Measurements from ENCODE around the gene RAB9A.
A peak's percentile ranks its signal among the peaks of the same experiment; 100 is the strongest.
"Not testable (repeated sequence)": the region's sequence is repeated elsewhere in the genome, so short reads cannot be mapped to it uniquely, and the experiment has no call there.

Gene RAB9A

GRCh38 chrX:13670197-13670596 lies 18.7 kb upstream of the RAB9A start:
- DNase-seq: no peak

DNA sequence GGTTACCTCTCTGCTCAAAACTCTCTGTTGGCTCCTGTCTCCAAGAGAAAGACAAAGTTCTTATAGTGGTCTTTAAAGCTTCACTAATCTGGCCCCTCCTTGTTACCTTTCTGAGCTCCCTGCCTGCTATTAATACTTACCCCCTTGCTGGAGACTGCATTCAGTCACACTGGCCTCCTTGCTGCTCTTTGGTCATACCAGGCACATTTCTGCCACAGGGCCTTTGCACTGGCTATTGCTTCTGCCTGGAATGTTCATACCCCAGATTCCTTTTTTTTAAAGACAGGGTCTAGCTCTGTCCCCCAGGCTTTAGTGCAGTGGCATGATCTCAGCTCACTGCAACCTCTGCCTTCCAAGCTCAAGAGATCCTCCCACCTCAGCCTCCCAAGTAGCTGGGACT lies 15.9 kb upstream of the RAB9A start:
- DNase-seq: no peak

DNA sequence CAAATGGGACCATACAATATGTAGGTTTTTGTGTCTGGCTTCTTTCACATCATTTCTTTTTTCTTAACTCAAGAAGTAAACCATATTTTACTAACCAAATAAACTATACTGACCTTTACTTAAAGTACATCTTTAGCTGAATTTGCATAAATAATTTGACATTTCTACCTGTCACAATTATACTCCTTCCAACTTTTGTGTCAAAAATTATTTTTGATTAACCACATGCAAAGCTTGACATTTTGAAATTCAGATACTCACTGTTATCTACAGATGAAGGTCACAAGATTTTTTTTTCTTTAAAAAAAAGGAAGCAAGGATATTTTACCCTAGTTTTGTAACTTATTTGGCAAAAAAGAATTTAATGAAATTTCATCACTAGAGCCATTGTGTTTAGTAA lies 12.0 kb upstream of the RAB9A start:
- no peak for DNase-seq

- DNase-seq: not testable (repeated sequence)
These were observed 9.2 kb upstream of the RAB9A start for GRCh38 chrX:13679700-13680099.

GRCh38 chrX:13681595-13681994 lies 7.3 kb upstream of the RAB9A start:
- no peak for DNase-seq

GRCh38 chrX:13684361-13684760 lies 4.6 kb upstream of the RAB9A start:
- DNase-seq: no peak

DNA sequence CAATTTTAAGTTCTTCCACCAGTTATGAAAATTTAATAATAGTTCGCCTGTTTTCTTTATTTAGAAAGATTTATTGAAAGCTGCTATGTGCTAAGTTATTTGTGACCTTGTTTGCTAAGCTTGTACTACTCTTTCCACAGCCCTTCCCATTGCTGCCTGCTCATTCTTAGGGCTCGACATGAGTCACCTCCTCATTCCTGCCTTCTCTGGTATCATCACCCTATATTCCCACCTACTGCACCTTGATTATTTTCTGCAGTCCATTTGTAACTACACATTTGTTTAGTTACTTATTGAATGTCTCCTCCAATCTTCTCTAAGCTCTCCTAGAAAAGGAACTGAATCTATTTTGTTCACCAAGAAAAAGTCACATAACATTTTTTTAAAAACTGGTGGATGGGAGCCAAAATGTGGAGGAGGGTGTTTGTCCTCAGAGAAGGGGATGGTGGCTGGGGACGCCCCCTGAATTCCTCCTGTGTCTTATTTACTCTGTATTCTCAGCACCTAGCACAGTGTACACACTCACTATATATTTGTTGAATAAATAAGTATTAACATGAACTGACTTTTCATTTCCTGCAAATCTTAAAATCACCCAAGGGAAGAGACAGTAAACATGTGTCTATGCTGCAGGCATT lies 3.7 kb upstream of the RAB9A start:
- DNase-seq: peak; percentile 40

GRCh38 chrX:13687203-13687602 lies 1.7 kb upstream of the RAB9A start:
- no peak for DNase-seq

DNA sequence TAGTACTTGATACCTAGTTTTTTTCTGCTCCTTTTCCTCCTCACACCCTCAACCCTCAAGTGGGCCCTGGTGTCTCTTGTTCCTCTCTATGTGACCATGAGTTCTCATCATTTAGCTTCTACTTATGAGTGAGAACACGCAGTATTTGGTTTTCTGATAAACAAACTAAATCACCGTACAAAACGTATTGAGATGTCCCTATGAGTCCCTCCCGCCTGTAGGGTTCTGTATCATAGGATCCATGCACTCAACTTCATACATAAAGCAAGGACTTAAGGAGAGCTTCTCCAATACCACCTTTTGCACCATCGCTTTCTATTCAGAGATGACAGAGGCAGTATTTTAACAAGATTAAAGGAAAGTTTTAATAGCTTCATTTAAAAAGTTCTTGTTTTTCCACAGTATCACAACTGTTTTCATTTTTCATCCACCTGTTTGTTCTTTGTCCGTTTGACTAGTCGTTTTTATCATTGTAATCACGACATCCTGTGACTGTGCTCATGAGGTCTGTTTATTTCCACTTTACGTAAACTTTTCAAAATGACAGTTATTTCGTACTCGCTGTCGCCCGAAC lies 457 bp upstream of the RAB9A start:
- no peak for DNase-seq

DNA sequence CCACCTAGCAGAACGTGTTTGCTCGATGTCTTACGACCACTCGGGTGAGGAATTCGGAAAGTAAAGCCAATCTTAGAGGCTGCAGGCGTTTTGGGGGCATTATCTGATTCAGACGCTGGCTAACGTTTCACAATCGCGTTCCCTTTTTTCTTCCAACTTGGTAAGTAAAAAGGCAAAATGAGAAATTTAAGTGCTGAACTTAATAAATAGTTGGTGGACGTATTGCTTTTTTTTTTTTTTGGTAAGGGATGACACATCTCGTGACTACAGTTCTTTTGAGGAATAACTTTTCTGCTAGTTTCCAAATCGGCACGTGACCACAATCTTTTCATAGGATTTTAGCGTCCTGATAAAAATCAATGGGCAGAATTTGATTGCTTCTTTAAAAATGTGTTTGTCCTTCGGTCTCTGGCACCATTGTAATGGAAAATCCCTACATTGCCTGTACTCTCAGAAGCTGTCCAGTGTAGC lies 848 bp downstream of the RAB9A start:
- DNase-seq: no peak

GRCh38 chrX:13690836-13691235 lies 1.9 kb downstream of the RAB9A start:
- DNase-seq: no peak

GRCh38 chrX:13691841-13692371 lies 3.0 kb downstream of the RAB9A start:
- no peak for DNase-seq

- no peak for DNase-seq
These were observed 3.9 kb downstream of the RAB9A start for GRCh38 chrX:13692771-13693231.

GRCh38 chrX:13693341-13693961 lies 4.5 kb downstream of the RAB9A start:
- peak; percentile 48 for DNase-seq

DNA sequence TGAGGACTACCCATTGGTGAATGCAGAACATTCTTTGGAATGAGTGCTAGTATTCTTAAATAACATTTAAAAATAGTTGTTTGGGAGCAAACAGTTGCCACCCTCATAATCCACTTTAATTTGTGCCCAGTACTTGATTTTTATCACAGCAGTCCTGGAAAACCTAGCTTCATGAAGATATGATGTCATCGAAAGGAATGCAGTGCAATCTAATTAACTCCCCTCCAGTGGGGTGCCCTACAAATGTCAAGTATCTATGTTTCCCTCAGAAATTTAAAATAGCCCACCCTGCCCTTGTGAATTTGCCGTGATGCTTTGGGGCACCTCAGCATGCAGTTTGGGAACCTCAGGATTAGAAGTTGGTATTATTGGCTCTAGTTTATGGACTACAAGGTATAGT lies 5.4 kb downstream of the RAB9A start:
- DNase-seq: peak; percentile 6

DNA sequence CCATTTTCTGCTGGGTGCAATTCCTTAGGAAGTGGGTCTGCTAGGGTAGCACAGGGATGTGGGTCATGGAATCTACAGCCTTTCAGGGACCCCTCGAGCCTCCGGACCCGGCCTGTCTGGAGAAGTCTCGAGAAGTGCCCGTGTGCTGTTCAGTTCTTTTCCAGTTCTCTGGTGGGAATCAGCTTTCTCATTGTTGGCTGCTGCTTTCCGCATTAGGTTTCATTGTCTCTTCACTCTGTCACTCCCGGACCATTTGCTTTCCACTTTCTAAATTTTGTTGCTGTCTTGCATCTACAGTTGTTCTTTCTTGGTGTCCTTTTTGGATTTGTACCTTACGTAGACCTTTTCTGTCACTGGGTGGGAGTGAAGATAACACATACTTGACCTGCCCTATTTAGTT lies 6.1 kb downstream of the RAB9A start:
- no peak for DNase-seq

GRCh38 chrX:13695601-13696115 lies 6.7 kb downstream of the RAB9A start:
- DNase-seq: no peak

- no peak for DNase-seq
These were observed 8.5 kb downstream of the RAB9A start for GRCh38 chrX:13697455-13697854.

DNA sequence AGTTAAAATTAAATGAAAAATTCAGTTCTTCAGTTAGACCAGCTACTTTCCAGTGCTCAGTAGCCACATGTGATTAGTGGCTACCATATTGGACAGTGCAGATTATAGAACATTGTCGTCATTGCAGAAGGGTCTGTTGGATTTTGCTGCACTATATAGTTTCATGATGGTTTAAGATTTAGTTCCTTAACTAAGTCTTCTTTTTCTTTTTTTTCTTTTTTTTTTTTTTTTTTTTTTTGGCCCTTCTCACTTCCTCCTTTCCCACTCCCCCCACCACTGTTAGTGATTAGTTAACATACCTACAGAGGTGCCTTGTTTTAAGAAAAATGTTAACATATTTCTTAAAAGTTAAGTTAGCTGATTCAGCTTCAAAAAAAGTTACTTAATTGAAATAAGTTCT lies 9.0 kb downstream of the RAB9A start:
- DNase-seq: no peak

- no peak for DNase-seq
These were observed 9.5 kb downstream of the RAB9A start for GRCh38 chrX:13698432-13698831.

DNA sequence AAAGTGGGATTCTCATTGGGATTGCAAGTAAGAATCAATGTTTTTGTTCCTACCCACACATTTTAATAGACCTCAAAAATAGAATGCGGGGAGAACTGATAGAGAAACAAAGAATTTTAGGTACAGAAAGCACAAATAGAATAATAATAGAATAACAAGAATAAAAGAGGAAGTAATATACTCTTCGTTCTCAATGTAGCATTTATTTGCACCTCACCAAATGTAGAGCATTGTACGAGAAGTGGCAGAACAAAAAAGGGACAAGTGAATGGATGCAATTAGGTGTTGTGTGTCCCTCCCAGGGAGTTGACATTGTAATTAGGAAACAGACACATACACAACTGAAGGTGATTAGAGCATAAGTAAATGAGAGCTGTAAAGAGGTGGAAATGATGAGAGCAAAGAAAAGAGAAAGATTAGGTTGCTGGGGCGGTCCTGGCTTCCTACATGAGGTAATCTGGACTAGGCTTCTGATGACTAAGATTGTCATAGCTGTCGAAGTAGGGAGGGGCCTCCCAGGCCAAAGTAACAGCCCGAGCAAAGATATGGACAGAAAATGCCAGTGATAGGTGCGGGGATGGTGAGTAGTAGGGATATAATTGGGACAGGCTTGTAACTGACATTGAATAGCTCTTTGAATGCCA lies 10.4 kb downstream of the RAB9A start:
- DNase-seq: no peak

GRCh38 chrX:13700380-13700779 lies 11.5 kb downstream of the RAB9A start:
- no peak for DNase-seq

- no peak for DNase-seq
These were observed 13.3 kb downstream of the RAB9A start for GRCh38 chrX:13702111-13702789.

Measured in kidney glomerular epithelial cell (primary cell).